HL-60 (cell line): ENCODE results near the gene CNP.

Source experiments
- DNase-seq, 2 experiments: peaks; one replicate each; pipeline ENCODE4 v3.0.0-alpha.2; 2010 to 2020; ENCODE audit warnings: low read depth in 1 of 2, low spot score in 1 of 2
- H3K27ac ChIP-seq: fragments of 250-450 bp; sonication (Bioruptor Pico); replicated peaks from 2 replicates; pipeline ENCODE4 v1.5.1; 2020; ENCODE audit warnings: mild to moderate bottlenecking, moderate library complexity
- H3K27me3 ChIP-seq: fragments of 250-450 bp; sonication (Bioruptor Pico); 2 replicates; pipeline ENCODE4 v1.5.1; 2021; ENCODE audit warnings: mild to moderate bottlenecking, moderate library complexity; ENCODE audit not compliant: insufficient read depth, poor library complexity, severe bottlenecking
- H3K4me3 ChIP-seq: replicated peaks from 2 replicates; pipeline ENCODE4 v1.5.1; 2011; ENCODE audit warnings: mild to moderate bottlenecking, control low read depth, low read length; ENCODE audit not compliant: insufficient read depth
- CTCF ChIP-seq: IDR thresholded peaks from one replicate; pipeline ENCODE4 v1.5.1; 2011; ENCODE audit warnings: low read length, control low read depth, inconsistent platforms; ENCODE audit not compliant: insufficient read depth
- GABPA ChIP-seq: IDR thresholded peaks from 2 replicates; pipeline ENCODE4 v1.6.1; 2012; ENCODE audit warnings: low read depth
- POLR2AphosphoS5 ChIP-seq: IDR thresholded peaks from 2 replicates; pipeline ENCODE4 v1.6.1; 2012; ENCODE audit warnings: low read depth
- REST ChIP-seq: IDR thresholded peaks from 2 replicates; pipeline ENCODE4 v1.6.1; 2012; ENCODE audit warnings: low read depth; ENCODE audit not compliant: insufficient replicate concordance
- SPI1 ChIP-seq: IDR thresholded peaks from 2 replicates; pipeline ENCODE4 v1.6.1; 2012; ENCODE audit warnings: low read depth, mild to moderate bottlenecking, borderline replicate concordance

Gene CNP

DNA sequence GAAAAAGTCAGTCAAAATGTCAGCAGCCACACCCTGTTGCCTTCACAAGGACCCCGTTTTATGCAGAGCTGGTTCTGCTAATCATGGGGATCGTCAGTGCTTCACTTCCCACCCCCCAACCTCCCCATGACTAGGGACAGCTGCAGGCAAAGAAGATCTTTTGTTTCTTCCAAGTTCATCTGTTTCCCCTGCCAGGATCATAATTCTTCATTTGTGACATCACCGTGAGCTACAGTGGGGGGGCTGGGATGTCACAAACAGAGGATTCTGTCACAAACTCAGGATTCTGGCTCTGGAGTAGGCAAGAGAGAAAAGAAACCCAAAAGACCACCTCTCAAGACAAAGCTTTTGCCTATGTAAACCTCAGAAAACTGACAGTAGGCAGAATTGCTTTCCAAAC is 26.0 kb downstream of the CNP start:
- H3K4me3 ChIP-seq = no peak overlapping the region
- no peak overlapping the region for H3K27ac ChIP-seq
- no peaks in the 10 kb centered on the region for H3K27me3 ChIP-seq
- no peak for DNase-seq
- TF ChIP-seq POLR2AphosphoS5 (no peak), SPI1 (no peak), GABPA (no peak)

DNA sequence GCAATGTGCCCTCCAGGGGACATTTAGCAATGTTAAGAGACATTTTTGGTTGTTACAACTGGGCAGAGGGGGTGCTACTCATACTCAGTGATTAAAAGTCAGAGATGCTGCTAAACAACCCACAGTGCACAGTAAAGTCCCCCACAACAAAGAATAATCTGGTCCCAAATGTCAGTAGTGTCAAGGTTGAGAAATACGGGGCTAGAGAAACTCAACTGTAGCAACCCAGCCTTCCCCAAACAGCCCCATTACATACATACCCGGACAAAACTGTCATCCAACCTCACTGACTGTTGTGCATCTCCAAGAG is 30.2 kb downstream of the CNP start:
- TF ChIP-seq POLR2AphosphoS5 = no peak
- no peak for TF ChIP-seq REST
- no peak for TF ChIP-seq SPI1
- TF ChIP-seq GABPA = no peak
- TF ChIP-seq CTCF = no peak
- no peak overlapping the region for H3K4me3 ChIP-seq
- H3K27ac ChIP-seq = no peak overlapping the region
- no peak for DNase-seq
- H3K27me3 ChIP-seq = no peaks in the 10 kb centered on the region

DNA sequence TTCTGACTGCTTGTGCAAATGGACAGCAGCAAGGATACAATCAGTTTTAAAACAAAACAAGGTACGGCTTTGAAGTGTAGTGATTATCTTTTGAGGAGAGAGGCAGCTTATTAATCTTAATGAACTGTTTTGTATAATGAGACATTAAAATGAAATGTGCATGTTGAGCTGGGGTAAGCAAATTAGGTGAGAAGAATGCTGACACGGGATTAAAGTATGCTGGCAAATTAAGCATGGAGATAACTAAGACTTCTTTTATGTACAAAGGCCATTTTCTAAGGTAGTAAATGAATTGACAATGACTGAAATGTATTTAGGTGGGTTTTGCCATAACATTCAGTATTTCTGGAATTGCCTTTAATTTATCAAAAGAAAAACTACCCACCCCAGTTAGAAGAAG is 31.9 kb downstream of the CNP start:
- DNase-seq = no peak
- TF ChIP-seq POLR2AphosphoS5 (no peak), SPI1 (no peak), REST (no peak), GABPA (no peak), CTCF (no peak)
- Histone ChIP-seq H3K4me3 (no peak overlapping the region), H3K27me3 (no peaks in the 10 kb centered on the region), H3K27ac (no peak overlapping the region)

DNA sequence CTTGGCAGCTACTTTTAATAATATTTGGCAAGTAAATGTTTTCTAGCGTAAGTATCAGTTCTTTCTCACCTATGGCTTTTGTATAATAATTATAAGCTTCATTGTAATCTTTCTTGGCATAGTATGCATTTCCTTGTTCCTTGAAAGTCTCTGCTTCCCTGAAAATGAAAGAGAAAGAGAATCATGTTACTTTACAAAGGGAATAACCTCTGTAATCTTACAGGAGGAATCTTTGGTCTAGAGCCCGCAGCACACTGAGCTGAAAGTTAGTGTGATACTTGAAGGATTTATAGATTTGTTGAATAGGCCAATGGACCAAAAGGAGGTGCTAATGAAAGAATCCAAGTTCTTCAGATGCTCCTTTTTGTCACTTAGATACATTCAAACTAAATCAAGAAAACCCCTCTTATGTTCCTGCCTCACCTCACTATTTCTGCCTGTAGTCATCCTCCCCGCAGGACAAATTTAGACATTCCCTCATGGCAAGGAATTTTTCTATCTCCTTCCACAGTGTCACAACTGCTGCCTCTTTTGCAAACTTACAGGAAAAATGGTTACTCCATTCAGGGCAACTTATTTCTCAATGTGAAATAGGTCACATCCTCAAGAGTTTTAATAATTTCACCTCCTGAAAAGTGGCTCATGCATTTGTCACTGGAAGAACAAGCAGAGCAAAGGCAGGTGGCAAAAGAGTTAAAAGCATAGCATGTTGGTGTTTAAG is 34.0 kb downstream of the CNP start:
- Histone ChIP-seq H3K27ac (no peak overlapping the region), H3K27me3 (no peaks in the 10 kb centered on the region), H3K4me3 (no peak overlapping the region)
- no peak for DNase-seq
- TF ChIP-seq SPI1 = no peak
- no peak for TF ChIP-seq GABPA
- TF ChIP-seq CTCF = no peak
- TF ChIP-seq REST = no peak
- TF ChIP-seq POLR2AphosphoS5 = no peak
